Fibroblast of lung (primary cell): ENCODE data around the gene WDR20. TPM values are rescaled to one million over a fixed set of nuclear protein-coding genes. Genes with fewer than 3 reads are reported as not detected.

Source experiments
- DNase-seq, 2 donors: peaks; one replicate each; pipeline versions ENCODE4 v3.0.0 to v3.0.0-alpha.2; 2010; ENCODE audit warnings: low read depth in 2 of 2
- H2AFZ ChIP-seq: 2 replicates; pipeline ENCODE4 v1.5.1; 2012; ENCODE audit warnings: low read length, control low read depth, inconsistent platforms
- H3K27ac ChIP-seq: 2 replicates; pipeline ENCODE4 v1.5.1; 2011; ENCODE audit warnings: low read length, control low read depth; ENCODE audit not compliant: insufficient read depth
- H3K27me3 ChIP-seq: 2 replicates; pipeline ENCODE4 v1.5.1; 2011; ENCODE audit warnings: mild to moderate bottlenecking, low read length; ENCODE audit not compliant: control insufficient read depth, insufficient read depth
- H3K36me3 ChIP-seq: 2 replicates; pipeline ENCODE4 v1.5.1; 2011; ENCODE audit warnings: low read length; ENCODE audit not compliant: control insufficient read depth, insufficient read depth
- H3K4me1 ChIP-seq: 2 replicates; pipeline ENCODE4 v1.5.1; 2011; ENCODE audit warnings: low read length; ENCODE audit not compliant: control insufficient read depth, insufficient read depth; ENCODE audit errors: extremely low read depth
- H3K4me2 ChIP-seq: 2 replicates; pipeline ENCODE4 v1.5.1; 2011; ENCODE audit warnings: low read length, control low read depth; ENCODE audit not compliant: insufficient read depth; ENCODE audit errors: extremely low read depth
- H3K4me3 ChIP-seq, 4 experiments: fragments of 200-600 bp in 1 of 4; sonication (generic) in 1 of 4; replicated peaks in 1 of 4; 2 replicates each; pipeline ENCODE4 v1.5.1; 2011 to 2016; ENCODE audit warnings: low read length in 4 of 4, low read depth in 3 of 4, mild to moderate bottlenecking in 3 of 4, control low read depth in 2 of 4, inconsistent platforms in 1 of 4, mixed read lengths in 1 of 4; ENCODE audit not compliant: insufficient read depth in 1 of 4; ENCODE audit errors: control extremely low read depth in 1 of 4
- H3K79me2 ChIP-seq: 2 replicates; pipeline ENCODE4 v1.5.1; 2012; ENCODE audit warnings: mild to moderate bottlenecking, low read length, inconsistent platforms; ENCODE audit not compliant: control insufficient read depth, insufficient read depth
- H3K9ac ChIP-seq: 2 replicates; pipeline ENCODE4 v1.5.1; 2011; ENCODE audit warnings: mild to moderate bottlenecking, low read length, control low read depth; ENCODE audit not compliant: insufficient read depth
- H3K9me3 ChIP-seq: 2 replicates; pipeline ENCODE4 v1.5.1; 2012; ENCODE audit warnings: low read depth, low read length; ENCODE audit not compliant: control insufficient read depth, insufficient read depth
- H4K20me1 ChIP-seq: 2 replicates; pipeline ENCODE4 v1.5.1; 2011; ENCODE audit warnings: low read length; ENCODE audit not compliant: control insufficient read depth, insufficient read depth; ENCODE audit errors: extremely low read depth
- EZH2 ChIP-seq: IDR thresholded peaks from 2 replicates; pipeline ENCODE4 v1.5.1; 2012; ENCODE audit warnings: low read length, control low read depth, mild to moderate bottlenecking; ENCODE audit errors: missing control alignments
- polyA plus RNA-seq, 2 donors: library from polyadenylated mRNA; depleted of rRNA in 1 of 2; stranded (reverse) in 1 of 2; unstranded in 1 of 2; fragments of >200 nt; gene quantifications; 2 replicates each; pipeline ENCODE4 v1.2.1, GENCODE V29; 2011 to 2012; ENCODE audit warnings: missing spikeins in 1 of 2
- total RNA-seq: library from RNA; depleted of rRNA; stranded (reverse); fragments of >200 nt; gene quantifications from 2 replicates; pipeline ENCODE4 v1.2.1, GENCODE V29; 2014
- TF ChIP-seq, protein P1 (sequence below), 2 donors: IDR thresholded peaks in 1 of 2; conservative IDR thresholded peaks in 1 of 2; 1 replicate in 1 of 2; 2 replicates in 1 of 2; pipeline ENCODE4 v1.5.1; 2011 to 2012; ENCODE audit warnings: low read length in 2 of 2, control low read depth in 1 of 2, inconsistent platforms in 1 of 2, low read depth in 1 of 2, mild to moderate bottlenecking in 1 of 2

WDR20 gene
- total and polyA plus RNA-seq, 2 donors (not counting 1 experiment from before 2014, with no cell fraction given), result 17.2 to 17.8 TPM

DNA sequence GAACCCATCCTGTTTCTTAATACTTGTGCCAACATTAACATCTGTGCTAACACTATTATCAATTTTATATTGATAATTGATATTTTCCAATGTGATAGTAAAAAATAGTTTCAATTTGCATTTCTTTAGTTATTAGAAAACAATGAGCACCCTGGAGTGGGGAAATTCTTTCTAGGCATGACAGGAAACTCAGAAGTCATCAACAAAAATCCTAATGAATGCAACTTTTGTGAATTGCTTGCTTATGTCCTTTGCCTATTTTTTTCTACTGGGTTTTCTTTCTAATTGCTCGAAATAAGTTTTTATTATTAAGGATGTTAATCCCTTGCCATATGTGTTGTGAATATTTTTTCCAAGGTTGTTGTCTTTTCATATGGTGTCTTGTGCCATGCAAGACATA, 18.1 kb upstream of the WDR20 start:
- no peak overlapping the region for H3K4me2 ChIP-seq
- no peaks in the 10 kb centered on the region for H4K20me1 ChIP-seq
- no peak overlapping the region for H3K27ac ChIP-seq
- no peaks in the 10 kb centered on the region for H3K4me1 ChIP-seq
- no peaks in the 10 kb centered on the region for H3K27me3 ChIP-seq
- H2AFZ ChIP-seq, result no peak overlapping the region
- H3K79me2 ChIP-seq, result no peaks in the 10 kb centered on the region
- no peaks in the 10 kb centered on the region for H3K36me3 ChIP-seq
- no peak for TF ChIP-seq EZH2
- TF ChIP-seq, protein P1, sequence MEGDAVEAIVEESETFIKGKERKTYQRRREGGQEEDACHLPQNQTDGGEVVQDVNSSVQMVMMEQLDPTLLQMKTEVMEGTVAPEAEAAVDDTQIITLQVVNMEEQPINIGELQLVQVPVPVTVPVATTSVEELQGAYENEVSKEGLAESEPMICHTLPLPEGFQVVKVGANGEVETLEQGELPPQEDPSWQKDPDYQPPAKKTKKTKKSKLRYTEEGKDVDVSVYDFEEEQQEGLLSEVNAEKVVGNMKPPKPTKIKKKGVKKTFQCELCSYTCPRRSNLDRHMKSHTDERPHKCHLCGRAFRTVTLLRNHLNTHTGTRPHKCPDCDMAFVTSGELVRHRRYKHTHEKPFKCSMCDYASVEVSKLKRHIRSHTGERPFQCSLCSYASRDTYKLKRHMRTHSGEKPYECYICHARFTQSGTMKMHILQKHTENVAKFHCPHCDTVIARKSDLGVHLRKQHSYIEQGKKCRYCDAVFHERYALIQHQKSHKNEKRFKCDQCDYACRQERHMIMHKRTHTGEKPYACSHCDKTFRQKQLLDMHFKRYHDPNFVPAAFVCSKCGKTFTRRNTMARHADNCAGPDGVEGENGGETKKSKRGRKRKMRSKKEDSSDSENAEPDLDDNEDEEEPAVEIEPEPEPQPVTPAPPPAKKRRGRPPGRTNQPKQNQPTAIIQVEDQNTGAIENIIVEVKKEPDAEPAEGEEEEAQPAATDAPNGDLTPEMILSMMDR (conservative IDR thresholded peaks at IDR 0.05 in 1 of 2, IDR thresholded peaks at IDR 0.05 in 1 of 2; ENCODE audit: low read depth in 1 of 2, low read length in 2 of 2), result no peak
- H3K4me3 ChIP-seq, result no peak overlapping the region
- no peak for DNase-seq
- no peaks in the 10 kb centered on the region for H3K9me3 ChIP-seq
- no peak overlapping the region for H3K9ac ChIP-seq

DNA sequence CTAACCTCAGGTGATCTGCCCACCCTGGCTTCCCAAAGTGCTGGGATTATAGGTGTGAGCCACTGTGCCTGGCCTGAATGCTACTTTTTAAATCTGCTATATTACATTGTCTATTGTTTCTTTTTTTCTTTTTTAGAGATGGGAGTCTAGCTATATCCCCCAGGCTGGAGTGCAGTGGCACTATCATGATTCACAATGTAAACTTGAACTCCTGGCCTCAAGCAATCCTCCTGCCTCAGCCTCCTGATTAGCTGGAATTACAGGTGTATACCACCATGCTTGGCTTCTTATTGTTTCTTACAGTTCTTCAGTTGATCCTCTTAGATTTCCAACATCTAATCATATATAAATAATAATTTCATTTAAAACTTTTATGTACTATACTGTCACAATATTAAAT, 15.3 kb upstream of the WDR20 start:
- Histone ChIP-seq H2AFZ (no peak overlapping the region), H3K9me3 (no peaks in the 10 kb centered on the region), H3K27me3 (no peaks in the 10 kb centered on the region), H3K9ac (no peak overlapping the region), H3K4me3 (no peak overlapping the region), H3K4me2 (no peak overlapping the region), H3K36me3 (no peaks in the 10 kb centered on the region), H3K27ac (no peak overlapping the region), H4K20me1 (no peaks in the 10 kb centered on the region), H3K4me1 (no peaks in the 10 kb centered on the region), H3K79me2 (no peaks in the 10 kb centered on the region)
- TF ChIP-seq, protein P1 (conservative IDR thresholded peaks at IDR 0.05 in 1 of 2, IDR thresholded peaks at IDR 0.05 in 1 of 2; ENCODE audit: low read depth in 1 of 2, low read length in 2 of 2), result no peak
- TF ChIP-seq EZH2, result no peak
- DNase-seq, result no peak

DNA sequence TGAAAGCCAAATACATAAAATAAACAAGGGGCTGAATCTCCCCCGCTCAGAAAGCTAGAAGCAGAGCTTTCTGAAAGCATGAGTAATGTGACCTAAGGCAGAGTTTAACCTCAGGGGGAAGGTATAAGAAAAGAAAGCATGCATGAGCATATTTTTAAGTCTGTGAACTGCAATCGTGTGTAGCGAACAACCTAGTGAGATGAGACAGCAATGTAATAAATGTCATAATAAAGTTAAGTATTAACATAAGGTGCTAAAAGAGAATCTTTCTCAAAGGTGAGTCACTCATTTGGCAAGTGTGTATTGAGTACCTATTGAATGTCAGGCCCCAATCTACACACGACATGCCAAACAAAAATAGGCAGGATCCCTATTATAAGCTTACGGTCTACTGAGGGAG, 14.2 kb upstream of the WDR20 start:
- Histone ChIP-seq H3K9ac (no peak overlapping the region), H3K79me2 (no peaks in the 10 kb centered on the region), H3K9me3 (no peaks in the 10 kb centered on the region), H3K4me1 (no peaks in the 10 kb centered on the region), H4K20me1 (no peaks in the 10 kb centered on the region), H3K4me2 (no peak overlapping the region), H3K27ac (no peak overlapping the region), H3K4me3 (no peak overlapping the region), H3K36me3 (no peaks in the 10 kb centered on the region), H3K27me3 (no peaks in the 10 kb centered on the region), H2AFZ (no peak overlapping the region)
- TF ChIP-seq EZH2, result no peak
- TF ChIP-seq, protein P1 (conservative IDR thresholded peaks at IDR 0.05 in 1 of 2, IDR thresholded peaks at IDR 0.05 in 1 of 2; ENCODE audit: low read depth in 1 of 2, low read length in 2 of 2), result no peak
- no peak for DNase-seq
